GM18526 (cell line): ENCODE measurements around the gene LIN54.

Experiments used
- POLR2A ChIP-seq: IDR thresholded peaks from 3 replicates; pipeline ENCODE4 v1.6.1; 2011; ENCODE audit not compliant: insufficient read length; ENCODE audit errors: extremely low read depth

The LIN54 gene

GRCh38 chr4:83010522-83011318 is at the start of gene LIN54:
Gene LIN54, minus strand, starts transcription at chr4:83010823. Its CDS starts 25,979 bp downstream, at chr4:82984844.
- TF ChIP-seq POLR2A: peak; percentile 49

DNA sequence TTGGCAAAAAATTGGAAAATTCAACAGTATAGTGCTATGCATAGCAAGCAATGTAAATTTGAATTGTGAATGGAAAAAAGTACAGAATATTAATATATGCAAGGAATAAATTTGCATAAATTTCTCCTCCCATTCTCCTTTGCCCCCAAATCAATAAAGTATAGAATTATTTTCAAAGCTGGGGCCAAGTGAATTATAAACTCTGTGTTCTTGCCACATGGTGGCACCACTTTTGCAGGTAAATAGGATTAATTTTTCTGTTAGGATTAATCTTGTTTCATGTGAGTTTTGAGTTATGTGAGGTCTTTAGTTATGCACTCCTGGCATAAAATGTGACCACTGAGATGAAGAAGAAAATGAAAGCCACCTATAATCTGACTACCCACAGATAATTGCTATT is 44.3 kb upstream of the LIN54 start:
- no peak for TF ChIP-seq POLR2A

DNA sequence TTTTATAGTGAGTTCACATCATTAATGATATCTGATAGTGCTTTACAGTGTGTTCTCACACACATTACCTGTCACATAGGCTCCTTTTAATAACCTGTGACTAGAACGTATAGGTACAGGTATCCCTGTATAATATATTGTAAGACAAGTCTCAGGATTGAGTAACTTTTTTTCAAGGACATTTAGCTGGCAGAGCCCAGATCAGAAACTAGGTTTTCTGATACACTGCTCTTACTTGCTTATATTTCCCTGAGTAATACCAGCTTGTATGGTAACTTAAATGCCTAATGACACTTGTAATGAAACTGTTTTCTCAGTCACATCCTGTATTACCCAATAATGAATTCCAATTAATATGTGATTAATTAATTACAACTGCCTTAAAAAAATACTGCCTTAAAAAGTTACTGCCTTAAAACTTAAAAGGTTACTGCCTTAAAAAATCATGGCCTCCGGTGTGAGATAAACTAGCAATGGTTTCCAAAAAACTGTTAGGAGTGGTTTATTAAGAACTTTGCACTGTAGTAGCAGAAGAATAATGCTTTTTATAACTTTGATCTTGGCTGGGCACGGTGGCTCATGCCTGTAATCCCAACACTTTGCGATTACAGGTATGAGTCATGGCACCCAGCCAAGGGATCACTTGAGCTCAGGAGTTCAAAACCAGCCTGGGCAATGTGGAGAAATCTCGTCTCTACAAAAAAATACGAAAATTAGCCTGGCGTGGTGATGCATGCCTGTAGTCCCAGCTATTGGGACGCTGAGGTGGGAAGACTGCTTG is 36.3 kb upstream of the LIN54 start:
- TF ChIP-seq POLR2A: no peak

GRCh38 chr4:83043801-83044407 is 33.3 kb upstream of the LIN54 start:
- no peak for TF ChIP-seq POLR2A

DNA sequence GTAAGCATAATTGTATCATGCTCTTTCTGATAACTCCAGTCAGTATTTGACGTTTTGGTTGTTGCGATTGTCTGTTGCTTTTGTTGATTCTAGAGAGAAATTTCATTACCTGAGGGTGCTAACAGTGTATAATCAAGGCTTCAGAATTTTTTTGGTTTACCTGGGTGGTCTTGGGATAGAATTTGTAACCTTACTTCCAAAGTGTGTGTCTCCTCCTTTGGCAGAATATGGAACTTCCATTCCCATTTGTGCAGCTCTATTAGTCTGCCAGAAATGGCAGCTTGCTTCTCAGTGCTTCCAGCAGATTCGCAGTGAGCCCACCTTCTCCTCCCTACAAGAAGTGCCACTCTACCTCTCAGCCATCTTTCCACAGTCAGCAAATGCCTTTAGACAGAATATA is 29.6 kb upstream of the LIN54 start:
- TF ChIP-seq POLR2A: no peak

- TF ChIP-seq POLR2A: no peak
Observed at GRCh38 chr4:83036991-83037665, 26.5 kb upstream of the LIN54 start.

- peak; percentile 68 for TF ChIP-seq POLR2A
Observed at GRCh38 chr4:83034630-83035494, 24.2 kb upstream of the LIN54 start, which contains the start of gene COPS4. Gene COPS4, plus strand, starts transcription at chr4:83035183. Its CDS starts 42 bp downstream, at chr4:83035225.

DNA sequence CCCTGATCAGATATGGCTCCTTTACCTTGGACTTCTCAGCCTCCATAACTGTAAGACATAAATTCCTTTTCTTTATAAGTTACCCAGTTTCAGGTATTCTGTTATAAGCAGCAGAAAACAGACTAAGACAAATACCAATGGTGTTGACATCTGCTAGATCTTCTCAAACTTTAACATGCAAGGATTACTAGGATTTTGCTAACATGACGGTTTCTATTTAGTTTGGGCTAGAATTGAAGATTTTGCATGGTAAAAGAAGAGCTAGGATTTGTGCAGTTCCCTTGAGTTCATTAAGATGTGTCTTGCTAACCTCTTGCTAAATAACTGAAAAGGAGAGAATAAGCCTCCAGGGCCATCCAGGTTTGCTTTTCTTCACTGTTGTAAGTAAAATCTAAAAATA is 19.1 kb upstream of the LIN54 start:
- TF ChIP-seq POLR2A: no peak

- TF ChIP-seq POLR2A: no peak
Observed at GRCh38 chr4:83028976-83029375, 18.4 kb upstream of the LIN54 start.

GRCh38 chr4:83025563-83025962 is 14.9 kb upstream of the LIN54 start:
- TF ChIP-seq POLR2A: no peak

- no peak for TF ChIP-seq POLR2A
Observed at GRCh38 chr4:83024233-83024632, 13.6 kb upstream of the LIN54 start.

GRCh38 chr4:83022724-83023450 is 12.3 kb upstream of the LIN54 start:
- no peak for TF ChIP-seq POLR2A

- no peak for TF ChIP-seq POLR2A
Observed at GRCh38 chr4:83019794-83020494, 9.3 kb upstream of the LIN54 start.
